ENCODE results near the gene UGT1A10. TPM values are rescaled to one million over a fixed set of nuclear protein-coding genes. Genes with fewer than 3 reads are reported as not detected.

Gene UGT1A10
- total and polyA plus RNA-seq, 10 of the 15 experiments (the other 5 are each of a cell fraction or from before 2014, with no cell fraction given) = not detected

DNA sequence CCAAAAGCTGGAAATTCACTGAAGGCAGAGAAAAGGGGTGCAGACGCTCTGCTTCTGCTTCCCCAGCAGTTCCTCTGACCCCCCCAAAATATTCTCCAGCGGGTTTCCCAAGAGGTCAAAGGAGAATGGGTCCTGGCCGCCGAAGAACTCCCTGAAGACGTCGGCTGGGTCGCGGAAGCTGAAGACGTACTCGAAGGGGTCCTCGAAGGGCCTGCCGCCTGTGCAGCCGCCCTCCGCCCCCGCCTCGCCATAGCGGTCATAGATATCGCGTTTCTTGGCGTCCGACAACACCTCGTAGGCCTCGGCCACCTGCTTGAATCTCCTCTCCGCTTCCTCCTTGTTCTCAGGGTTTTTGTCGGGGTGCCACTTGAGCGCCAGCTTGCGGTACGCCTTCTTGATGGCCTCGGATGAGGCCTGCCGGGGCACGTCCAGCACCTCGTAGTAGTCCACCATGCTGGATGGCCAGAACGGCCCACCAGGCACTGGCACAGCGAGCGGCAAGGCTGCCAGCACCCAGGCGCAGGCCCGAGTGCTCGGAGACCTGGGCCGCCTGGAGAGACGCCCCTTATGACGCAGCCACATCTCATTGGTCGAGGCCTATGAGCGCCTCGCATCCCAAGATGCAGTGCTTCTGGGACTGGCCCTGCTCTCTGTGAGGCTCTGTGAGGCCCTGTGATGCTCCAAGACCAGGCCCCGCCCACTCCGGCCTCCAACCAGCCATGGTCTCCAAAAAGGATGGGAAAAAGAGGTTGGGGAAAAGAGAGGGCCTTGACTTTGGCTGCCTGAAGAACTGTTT, 107.4 kb downstream of the UGT1A10 start (continued):
- TF ChIP-seq, protein P1, sequence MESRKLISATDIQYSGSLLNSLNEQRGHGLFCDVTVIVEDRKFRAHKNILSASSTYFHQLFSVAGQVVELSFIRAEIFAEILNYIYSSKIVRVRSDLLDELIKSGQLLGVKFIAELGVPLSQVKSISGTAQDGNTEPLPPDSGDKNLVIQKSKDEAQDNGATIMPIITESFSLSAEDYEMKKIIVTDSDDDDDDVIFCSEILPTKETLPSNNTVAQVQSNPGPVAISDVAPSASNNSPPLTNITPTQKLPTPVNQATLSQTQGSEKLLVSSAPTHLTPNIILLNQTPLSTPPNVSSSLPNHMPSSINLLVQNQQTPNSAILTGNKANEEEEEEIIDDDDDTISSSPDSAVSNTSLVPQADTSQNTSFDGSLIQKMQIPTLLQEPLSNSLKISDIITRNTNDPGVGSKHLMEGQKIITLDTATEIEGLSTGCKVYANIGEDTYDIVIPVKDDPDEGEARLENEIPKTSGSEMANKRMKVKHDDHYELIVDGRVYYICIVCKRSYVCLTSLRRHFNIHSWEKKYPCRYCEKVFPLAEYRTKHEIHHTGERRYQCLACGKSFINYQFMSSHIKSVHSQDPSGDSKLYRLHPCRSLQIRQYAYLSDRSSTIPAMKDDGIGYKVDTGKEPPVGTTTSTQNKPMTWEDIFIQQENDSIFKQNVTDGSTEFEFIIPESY (IDR thresholded peaks at IDR 0.05) = no peak
- TF ChIP-seq, protein P2, sequence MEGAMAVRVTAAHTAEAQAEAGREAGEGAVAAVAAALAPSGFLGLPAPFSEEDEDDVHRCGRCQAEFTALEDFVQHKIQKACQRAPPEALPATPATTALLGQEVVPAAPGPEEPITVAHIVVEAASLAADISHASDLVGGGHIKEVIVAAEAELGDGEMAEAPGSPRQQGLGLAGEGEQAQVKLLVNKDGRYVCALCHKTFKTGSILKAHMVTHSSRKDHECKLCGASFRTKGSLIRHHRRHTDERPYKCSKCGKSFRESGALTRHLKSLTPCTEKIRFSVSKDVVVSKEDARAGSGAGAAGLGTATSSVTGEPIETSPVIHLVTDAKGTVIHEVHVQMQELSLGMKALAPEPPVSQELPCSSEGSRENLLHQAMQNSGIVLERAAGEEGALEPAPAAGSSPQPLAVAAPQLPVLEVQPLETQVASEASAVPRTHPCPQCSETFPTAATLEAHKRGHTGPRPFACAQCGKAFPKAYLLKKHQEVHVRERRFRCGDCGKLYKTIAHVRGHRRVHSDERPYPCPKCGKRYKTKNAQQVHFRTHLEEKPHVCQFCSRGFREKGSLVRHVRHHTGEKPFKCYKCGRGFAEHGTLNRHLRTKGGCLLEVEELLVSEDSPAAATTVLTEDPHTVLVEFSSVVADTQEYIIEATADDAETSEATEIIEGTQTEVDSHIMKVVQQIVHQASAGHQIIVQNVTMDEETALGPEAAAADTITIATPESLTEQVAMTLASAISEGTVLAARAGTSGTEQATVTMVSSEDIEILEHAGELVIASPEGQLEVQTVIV (IDR thresholded peaks at IDR 0.05; ENCODE audit: borderline replicate concordance, partially characterized antibody) = no peak
- no peak for TF ChIP-seq ZNF207 (IDR thresholded peaks at IDR 0.05; ENCODE audit: borderline replicate concordance)

DNA sequence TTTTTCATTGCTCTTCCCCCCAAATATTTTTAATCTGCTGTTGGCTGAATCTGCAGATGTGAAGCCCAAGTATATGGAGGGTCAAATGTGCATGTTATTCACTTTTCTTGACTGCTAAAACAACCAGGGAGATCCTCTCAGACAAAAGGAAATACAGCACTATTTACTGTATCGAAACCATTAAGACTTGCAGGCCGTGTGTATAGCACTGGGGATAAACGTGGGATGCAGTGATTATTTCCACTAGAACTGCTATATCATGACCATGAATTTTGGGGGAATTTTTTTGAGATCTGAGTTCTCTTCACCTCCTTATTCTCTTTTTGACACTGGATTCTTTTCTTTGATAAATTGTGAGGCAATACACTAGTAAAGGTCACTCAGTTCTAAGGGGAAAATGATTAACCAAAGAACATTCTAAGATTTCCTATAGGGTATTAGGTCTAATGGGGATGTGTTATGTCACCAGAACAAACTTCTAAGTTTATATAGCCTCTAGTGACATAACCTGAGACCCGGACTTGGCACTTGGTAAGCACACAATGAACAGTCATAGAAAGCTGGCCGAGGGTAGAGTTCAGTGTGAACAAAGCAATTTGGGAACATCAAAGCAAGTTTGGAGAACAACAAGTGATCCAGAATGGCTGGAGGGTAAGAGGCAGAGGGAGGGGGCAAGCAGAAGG, 109.0 kb downstream of the UGT1A10 start:
- SMC1A ChIA-PET (ENCODE audit: uncharacterized antibody, unreplicated experiment) = no interaction called here
- TF ChIP-seq SP1 (IDR thresholded peaks at IDR 0.05; ENCODE audit: low read depth, low read length) (no peak), SIX5 (IDR thresholded peaks at IDR 0.05; ENCODE audit: low read depth, low read length, severe bottlenecking) (no peak), RUNX3 (IDR thresholded peaks at IDR 0.05; ENCODE audit: low read length) (no peak), MTA2 (IDR thresholded peaks at IDR 0.05; ENCODE audit: low read depth) (no peak), DPF2 (IDR thresholded peaks at IDR 0.05) (no peak), ATF3 (IDR thresholded peaks at IDR 0.05; ENCODE audit: borderline replicate concordance, extremely low read depth, low read depth, low read length) (no peak), RB1 (IDR thresholded peaks at IDR 0.05; ENCODE audit: borderline replicate concordance) (no peak), CREB1 (IDR thresholded peaks at IDR 0.05; ENCODE audit: low read depth) (no peak), TCF3 (IDR thresholded peaks at IDR 0.05; ENCODE audit: borderline replicate concordance, insufficient read depth, low read depth, low read length) (no peak), FOXK2 (IDR thresholded peaks at IDR 0.05) (no peak), PML (IDR thresholded peaks at IDR 0.05; ENCODE audit: low read length) (no peak), BRCA1 (IDR thresholded peaks at IDR 0.05; ENCODE audit: low read depth, low read length) (no peak), SUZ12 (IDR thresholded peaks at IDR 0.05; ENCODE audit: unreplicated experiment) (no peak)
- TF ChIP-seq, protein P3, sequence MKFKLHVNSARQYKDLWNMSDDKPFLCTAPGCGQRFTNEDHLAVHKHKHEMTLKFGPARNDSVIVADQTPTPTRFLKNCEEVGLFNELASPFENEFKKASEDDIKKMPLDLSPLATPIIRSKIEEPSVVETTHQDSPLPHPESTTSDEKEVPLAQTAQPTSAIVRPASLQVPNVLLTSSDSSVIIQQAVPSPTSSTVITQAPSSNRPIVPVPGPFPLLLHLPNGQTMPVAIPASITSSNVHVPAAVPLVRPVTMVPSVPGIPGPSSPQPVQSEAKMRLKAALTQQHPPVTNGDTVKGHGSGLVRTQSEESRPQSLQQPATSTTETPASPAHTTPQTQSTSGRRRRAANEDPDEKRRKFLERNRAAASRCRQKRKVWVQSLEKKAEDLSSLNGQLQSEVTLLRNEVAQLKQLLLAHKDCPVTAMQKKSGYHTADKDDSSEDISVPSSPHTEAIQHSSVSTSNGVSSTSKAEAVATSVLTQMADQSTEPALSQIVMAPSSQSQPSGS (IDR thresholded peaks at IDR 0.05; ENCODE audit: low read length) = no peak

More for the DNA sequence above, 109.0 kb downstream of the UGT1A10 start:
- ATAC-seq = no peak
- ChIA-PET RAD21 (ENCODE audit: unreplicated experiment) (no interaction called here), POLR2A (no interaction called here), CTCF (no interaction called here)
- Histone ChIP-seq H3K4me1 (ENCODE audit: control insufficient read depth, insufficient read depth, low read length) (no peaks in the 10 kb centered on the region), H3K79me2 (ENCODE audit: control insufficient read depth, insufficient read depth, low read length) (no peaks in the 10 kb centered on the region), H3K27ac (ENCODE audit: control insufficient read depth, insufficient read depth) (no peak overlapping the region), H3K4me2 (ENCODE audit: control insufficient read depth, insufficient read depth) (no peak overlapping the region), H3K27me3 (replicated peaks in 1 of 2; ENCODE audit: control insufficient read depth in 2 of 2, insufficient read depth in 2 of 2, low read length in 1 of 2) (no peaks in the 10 kb centered on the region), H2AFZ (ENCODE audit: control insufficient read depth, low read depth, low read length) (no peak overlapping the region), H4K20me1 (ENCODE audit: control insufficient read depth, insufficient read depth) (no peaks in the 10 kb centered on the region), H3K4me3 (no peak overlapping the region), H3K9ac (ENCODE audit: control insufficient read depth, insufficient read depth, low read length) (no peak overlapping the region), H3K9me3 (replicated peaks; ENCODE audit: control insufficient read depth, insufficient read depth, low read length) (no peaks in the 10 kb centered on the region; the same call in 2 of the 3 replicates), H3K36me3 (ENCODE audit: control insufficient read depth in 2 of 2, insufficient read depth in 2 of 2, low read length in 1 of 2) (no peaks in the 10 kb centered on the region)
- no peak for DNase-seq (ENCODE audit: low read depth, low spot score)
- in situ Hi-C loops (cut with MboI) = no loop called here
- intact Hi-C loops (cut with micrococcal nuclease; ENCODE audit: unreplicated experiment) = no loop called here
- FAIRE-seq = no peak
- BruUV-seq (replicated peaks) = no TSS peak
- 9% methylated on average over 5 of the region's 5 CpGs for WGBS (ENCODE audit: insufficient coverage, insufficient replicate concordance, low lambda C conversion rate, missing lambda C conversion rate)

Data from GM12878 (cell line).